ENCODE data around the gene C19orf73.
A peak's percentile ranks its signal among the peaks of the same experiment; 100 is the strongest.
"Not testable (repeated sequence)": the region's sequence is repeated elsewhere in the genome, so short reads cannot be mapped to it uniquely, and the experiment has no call there.

C19orf73 gene

DNA sequence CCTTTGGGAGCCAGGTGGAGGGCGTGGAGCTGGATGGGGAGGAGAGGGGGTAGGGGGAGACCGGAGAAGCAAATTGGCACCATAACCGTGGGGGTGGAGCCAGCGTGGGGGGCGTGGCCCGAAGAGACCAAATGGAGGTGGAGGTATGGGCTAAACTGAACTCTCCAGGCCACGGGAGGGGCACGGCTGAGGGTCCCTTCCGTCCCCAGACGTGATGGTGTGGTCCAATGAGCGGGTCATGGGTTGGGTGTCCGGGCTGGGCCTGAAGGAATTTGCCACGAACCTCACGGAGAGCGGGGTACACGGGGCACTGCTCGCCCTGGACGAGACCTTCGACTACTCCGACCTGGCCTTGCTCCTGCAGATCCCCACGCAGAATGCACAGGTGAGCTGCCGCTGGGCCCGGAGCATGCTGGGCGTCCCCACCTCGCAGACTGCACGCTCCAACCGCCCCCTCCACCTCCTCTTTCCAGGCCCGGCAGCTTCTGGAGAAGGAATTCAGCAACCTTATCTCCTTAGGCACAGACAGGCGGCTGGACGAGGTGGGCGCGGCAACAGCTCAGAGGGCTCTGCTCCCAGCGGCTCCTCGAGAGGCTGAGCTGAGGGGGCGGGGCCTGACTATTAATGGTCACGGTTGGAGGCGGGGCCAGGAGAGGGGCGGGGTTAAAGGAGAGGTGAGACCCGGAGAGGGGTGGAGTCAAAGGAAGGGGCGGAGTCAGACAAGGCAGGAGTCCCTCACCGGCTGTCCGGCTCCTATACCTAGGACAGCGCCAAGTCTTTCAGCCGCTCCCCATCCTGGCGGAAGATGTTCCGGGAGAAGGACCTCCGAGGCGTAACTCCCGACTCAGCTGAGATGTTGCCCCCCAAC is 30.1 kb upstream of the C19orf73 start:
- DNase-seq = peak; percentile 80

GRCh38 chr19:49148044-49148682 is 29.2 kb upstream of the C19orf73 start:
- no peak for DNase-seq

- DNase-seq = not testable (repeated sequence)
Observed at GRCh38 chr19:49146408-49146770, 27.4 kb upstream of the C19orf73 start.

GRCh38 chr19:49145573-49146407 is 26.8 kb upstream of the C19orf73 start:
- DNase-seq = peak; percentile 90

DNA sequence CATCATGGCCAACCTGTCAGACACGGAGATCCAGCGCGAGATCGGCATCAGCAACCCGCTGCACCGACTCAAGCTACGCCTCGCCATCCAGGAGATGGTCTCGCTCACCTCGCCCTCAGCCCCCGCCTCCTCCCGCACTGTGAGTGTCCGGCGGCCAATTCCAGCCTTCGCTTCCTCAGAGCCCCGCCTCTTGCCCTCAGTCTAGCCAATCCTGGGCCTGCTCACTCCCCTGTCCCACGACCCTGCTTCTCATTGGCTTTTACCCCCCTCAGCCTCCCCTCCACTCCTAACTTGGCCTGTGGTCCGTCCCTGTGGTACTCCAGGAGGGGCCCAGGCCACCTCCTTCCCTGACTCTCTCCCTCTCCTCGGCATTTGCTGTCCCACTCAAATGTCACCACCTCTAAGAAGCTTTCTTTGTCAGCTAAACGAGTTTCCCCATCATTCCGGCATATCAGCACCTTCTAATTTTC is 24.0 kb upstream of the C19orf73 start:
- peak; percentile 71 for DNase-seq

- DNase-seq = no peak
Observed at GRCh38 chr19:49141352-49141751, 22.4 kb upstream of the C19orf73 start.

GRCh38 chr19:49140951-49141350 is 22.0 kb upstream of the C19orf73 start:
- no peak for DNase-seq

- no peak for DNase-seq
Observed at GRCh38 chr19:49136771-49137171, 17.8 kb upstream of the C19orf73 start.

- DNase-seq = no peak
Observed at GRCh38 chr19:49135686-49136085, 16.7 kb upstream of the C19orf73 start.

DNA sequence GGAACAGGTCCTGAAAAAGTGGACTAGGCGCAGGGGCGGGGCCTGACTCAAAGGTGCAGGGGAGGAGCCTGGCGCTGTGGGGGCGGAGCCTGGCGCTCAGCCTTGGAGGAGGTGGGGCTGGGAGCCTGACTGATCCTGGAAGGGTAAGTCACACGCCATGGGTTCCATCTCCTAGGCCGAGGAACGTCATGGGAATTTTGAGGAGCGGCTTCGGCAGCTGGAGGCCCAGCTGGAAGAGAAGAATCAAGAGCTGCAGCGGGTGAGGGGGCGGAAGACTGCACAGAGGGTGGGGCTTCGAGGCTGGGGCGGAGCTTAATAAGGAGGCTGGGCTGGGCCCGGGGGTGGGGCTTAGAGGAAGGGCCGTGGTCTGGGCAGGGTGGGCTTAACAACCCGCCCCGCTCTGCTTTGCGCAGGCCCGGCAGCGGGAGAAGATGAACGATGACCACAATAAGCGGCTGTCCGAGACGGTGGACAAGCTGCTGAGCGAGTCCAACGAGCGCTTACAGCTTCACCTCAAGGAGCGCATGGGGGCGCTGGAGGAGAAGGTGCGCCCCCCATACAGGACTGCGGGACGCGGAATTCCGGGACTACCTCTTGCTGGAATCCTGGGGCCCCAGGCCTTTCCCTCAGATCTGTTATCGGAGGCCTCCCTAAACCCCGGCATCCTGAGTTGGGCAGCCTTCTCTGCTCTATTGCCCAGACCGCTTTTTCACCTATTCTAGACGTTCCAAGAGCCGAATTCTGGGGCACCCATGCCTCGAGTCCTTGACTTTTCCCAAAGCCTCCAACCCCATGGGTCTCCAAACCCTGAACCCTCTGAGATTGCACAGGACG is 14.9 kb upstream of the C19orf73 start:
- no peak for DNase-seq

DNA sequence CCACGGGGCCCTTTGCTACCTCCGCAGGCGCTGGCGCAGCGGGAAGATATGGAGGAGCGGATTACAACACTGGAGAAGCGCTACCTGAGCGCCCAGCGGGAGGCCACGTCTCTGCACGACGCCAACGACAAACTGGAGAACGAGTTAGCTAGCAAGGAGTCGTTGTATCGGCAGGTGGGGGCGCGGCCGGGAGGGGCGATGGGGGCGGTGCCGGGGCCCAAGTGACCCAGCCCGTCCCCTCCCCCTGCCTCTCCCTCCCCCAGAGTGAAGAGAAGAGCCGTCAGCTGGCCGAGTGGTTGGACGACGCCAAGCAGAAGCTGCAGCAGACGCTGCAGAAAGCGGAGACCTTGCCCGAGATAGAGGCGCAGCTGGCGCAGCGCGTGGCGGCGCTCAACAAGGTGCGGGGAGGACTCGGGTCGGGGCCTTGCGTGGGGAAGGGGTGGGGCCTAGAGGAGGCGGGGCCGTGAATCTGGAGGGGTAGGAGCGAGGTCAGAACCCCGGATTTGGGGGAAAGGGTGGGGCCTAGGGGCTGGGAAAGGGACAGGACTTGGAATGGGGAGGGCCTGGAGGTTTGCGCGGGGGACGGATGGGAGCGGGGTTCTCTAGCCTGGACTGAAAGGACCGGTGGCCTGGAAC is 14.1 kb upstream of the C19orf73 start:
- no peak for DNase-seq

DNA sequence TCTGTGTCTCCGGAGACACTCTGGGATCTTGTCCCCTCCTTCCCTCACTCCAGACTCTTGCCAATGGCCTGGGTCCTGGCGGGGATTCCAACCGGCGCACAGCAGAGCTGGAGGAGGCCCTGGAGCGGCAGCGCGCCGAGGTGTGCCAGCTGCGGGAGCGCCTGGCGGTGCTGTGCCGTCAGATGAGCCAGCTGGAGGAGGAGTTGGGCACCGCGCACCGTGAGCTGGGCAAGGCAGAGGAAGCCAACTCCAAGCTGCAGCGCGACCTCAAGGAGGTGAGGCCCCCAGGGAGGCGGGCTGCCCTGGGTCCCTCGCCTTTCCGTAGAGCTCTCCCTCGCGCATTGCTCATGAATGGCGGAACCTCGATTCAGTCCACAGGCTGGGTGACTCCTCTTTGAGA is 11.4 kb upstream of the C19orf73 start:
- DNase-seq = no peak

GRCh38 chr19:49129238-49129583 is 10.3 kb upstream of the C19orf73 start:
- DNase-seq = no peak

DNA sequence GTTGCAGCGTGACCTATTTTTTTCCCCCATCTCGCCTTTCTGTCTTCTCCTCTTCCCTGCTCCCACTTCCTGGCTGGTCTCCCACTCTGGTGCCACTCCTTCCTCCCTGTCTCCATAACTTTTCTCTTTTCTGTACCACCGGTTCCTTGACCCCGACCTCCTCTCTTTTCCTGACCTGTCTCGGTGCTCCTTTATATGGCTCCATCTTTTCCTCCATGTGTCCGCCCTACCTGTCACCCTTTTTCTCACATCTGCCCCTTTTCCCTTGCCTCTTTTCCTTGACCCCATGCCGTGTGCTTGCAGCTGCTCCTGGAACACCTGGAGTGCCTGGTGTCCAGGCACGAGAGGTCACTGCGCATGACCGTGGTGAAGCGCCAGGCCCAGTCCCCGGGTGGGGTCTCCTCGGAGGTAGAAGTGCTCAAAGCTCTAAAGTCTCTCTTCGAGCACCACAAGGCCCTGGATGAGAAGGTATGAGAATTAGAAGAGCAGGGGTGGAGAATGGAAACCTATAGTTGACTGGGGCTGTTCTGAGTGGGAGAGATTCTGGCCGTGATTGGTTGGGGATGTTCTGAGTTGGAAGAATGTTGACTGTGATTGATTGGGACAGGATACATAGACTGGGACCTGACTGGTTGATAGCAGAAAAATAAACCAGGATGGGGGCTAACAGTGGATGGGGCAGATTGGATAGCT is 9.7 kb upstream of the C19orf73 start:
- no peak for DNase-seq

DNA sequence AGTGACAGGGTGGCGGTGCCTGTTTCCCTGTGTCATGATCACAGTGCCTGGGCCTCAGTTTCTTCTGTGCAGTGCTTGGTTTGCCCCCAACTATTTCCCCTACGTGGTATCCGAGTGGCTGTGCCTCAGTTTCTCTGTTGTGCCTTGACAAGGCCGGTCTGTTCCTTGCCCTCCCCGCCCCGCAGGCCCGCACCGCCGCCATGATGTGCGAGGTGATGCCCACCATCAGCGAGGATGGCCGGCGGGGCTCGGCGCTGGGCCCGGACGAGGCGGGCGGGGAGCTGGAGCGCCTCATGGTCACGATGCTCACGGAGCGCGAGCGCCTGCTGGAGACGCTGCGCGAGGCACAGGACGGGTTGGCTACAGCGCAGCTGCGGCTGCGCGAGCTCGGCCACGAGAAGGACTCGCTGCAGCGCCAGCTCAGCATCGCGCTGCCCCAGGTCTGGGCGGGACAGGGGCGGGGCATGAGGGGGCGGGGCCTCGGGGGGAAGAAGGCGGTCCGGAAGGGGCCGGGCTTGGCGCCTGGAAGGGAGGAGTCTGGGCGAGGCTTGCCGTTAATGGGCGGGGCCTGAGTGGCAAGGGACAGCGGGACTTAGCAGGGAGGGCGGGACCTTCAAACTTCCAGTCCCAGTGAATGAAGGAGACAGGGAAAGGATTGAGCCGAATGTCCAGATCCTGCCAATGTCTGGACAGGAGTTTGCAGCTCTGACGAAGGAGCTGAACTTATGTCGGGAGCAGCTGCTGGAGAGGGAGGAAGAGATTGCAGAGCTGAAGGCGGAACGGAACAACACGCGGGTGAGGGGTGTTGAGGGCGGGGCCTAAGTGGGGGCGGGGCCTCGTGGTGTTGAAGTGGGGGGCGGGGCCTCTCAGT is 9.0 kb upstream of the C19orf73 start:
- peak; percentile 92 for DNase-seq

GRCh38 chr19:49127225-49127624 is 8.3 kb upstream of the C19orf73 start:
- not testable (repeated sequence) for DNase-seq

GRCh38 chr19:49126575-49126974 is 7.6 kb upstream of the C19orf73 start:
- DNase-seq = no peak

- DNase-seq = no peak
Observed at GRCh38 chr19:49125025-49125731, 6.2 kb upstream of the C19orf73 start.

DNA sequence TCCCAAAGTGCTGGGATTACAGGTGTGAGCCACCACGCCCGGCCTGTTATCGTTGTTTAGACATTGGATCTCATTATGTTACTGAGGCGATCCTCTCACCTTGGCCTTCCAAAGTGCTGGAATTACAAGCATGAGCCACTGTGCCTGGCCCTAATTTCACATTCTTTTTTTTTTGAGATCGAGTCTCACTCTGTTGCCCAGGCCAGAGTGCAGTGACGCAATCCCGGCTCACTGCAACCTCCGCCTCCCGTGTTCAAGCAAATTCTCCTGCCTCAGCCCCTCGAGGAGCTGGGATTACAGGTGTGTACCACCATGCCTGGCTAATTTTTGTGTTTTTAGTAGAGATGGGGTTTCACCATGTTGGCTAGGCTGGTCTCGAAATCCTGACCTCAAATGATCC is 4.3 kb upstream of the C19orf73 start:
- not testable (repeated sequence) for DNase-seq

GRCh38 chr19:49121841-49122240 is 2.9 kb upstream of the C19orf73 start:
- not testable (repeated sequence) for DNase-seq

Measured in NCI-H1694 treated with DMSO at 0.1 percent for 48 hours (cell line).